GM19193 (cell line): ENCODE measurements around the gene EXOC3.

Source experiments
- POLR2A ChIP-seq: IDR thresholded peaks from 4 replicates; pipeline ENCODE4 v1.6.1; 2011; ENCODE audit not compliant: insufficient read depth, insufficient read length; ENCODE audit errors: extremely low read depth

Gene EXOC3

DNA sequence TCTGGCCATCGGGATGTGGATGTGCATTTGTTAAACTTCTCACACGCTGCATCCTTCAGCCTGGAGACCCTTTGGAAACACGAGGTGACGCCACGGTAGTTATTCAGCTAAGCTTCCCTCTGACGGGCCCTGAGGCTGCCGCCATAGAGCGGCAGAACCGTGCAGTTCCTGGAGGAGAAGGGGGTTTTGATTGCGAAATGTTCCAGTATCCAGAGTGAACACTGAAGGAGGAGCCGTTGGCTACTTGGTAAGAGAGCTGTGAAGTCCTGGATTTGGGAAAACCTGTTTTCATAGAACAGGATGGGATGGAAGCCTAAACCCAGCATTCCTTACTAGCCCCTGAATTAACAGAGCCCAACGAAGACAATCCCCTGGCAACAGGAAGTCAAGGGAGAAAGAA, 23.0 kb upstream of the EXOC3 start:
- no peak for TF ChIP-seq POLR2A

DNA sequence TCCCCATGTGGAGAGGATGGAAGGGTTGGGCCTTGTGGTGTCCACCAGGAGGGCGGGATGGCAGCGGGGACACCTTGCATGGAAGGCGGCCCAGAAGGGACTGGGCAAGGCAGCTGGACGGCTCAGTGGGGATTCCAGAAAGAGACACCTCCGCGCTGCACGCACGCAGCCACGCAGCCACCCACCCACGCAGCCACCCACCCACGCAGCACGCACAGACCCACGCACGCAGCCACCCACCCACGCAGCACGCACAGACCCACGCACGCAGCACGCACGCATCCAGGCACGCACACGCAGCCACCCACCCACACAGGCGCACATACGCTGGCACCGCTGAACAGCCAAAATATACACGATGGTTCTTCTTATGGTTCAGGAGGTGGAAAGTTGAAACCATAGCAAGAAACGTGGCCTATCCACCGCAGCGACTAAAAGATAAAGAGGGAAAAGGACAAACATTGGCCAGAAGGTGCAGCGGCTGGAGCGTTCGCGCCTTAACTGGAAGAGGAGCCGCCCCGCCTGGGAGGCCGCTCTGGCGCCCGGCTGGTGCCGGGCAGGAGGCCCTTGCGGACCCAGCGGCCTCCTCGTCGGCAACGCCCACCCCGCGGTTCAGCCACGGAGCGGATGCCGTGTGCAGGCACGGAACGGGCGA, 22.2 kb upstream of the EXOC3 start:
- no peak for TF ChIP-seq POLR2A

DNA sequence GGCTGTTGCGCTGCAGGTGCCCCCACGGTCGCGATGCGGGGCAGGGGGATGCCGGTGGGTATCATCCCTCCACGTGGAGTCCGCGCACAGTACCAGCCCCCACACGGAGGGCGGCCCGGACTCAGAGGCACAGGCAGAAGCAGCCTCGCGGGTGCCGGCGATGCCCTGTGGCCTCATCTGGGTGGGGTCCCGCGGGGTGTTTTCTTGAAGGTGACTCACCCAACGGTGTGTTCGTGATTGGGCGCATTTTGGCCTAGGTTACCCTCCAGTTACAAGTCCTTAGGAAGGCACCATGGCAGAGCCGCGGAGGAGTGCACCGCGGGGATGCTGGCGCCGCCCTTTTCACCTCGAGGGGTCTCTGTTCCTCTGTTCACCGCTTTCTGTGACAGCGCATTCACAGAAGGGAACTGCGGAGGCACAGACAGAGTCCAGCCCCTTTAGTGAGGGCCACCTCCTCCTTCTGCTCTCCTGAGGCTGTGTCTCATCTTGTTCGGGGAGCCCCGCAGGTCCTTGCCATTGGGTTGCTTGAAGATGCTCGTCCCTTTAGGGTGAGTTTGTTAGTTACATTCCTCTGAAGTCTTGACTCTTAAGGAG, 21.6 kb upstream of the EXOC3 start:
- no peak for TF ChIP-seq POLR2A

DNA sequence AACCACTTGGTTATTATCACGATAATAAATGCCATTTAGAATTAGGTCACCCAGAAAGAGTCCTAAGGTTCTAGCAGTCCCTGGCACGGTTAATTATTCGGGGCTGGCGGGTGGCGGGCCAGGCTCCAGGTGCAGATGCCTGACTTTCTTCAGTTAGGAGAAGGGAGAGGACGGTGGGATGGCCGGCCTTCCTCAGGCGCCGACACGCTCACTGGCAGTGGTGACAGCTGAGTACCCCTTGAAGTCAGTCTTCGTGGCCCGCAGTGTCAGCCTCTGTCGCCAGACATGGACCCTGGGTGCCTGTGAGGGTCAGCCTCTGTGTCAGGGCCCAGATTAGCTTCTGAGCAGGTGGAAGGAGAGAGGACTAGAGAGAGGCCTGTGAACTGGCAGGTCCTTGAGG, 21.1 kb upstream of the EXOC3 start:
- no peak for TF ChIP-seq POLR2A

DNA sequence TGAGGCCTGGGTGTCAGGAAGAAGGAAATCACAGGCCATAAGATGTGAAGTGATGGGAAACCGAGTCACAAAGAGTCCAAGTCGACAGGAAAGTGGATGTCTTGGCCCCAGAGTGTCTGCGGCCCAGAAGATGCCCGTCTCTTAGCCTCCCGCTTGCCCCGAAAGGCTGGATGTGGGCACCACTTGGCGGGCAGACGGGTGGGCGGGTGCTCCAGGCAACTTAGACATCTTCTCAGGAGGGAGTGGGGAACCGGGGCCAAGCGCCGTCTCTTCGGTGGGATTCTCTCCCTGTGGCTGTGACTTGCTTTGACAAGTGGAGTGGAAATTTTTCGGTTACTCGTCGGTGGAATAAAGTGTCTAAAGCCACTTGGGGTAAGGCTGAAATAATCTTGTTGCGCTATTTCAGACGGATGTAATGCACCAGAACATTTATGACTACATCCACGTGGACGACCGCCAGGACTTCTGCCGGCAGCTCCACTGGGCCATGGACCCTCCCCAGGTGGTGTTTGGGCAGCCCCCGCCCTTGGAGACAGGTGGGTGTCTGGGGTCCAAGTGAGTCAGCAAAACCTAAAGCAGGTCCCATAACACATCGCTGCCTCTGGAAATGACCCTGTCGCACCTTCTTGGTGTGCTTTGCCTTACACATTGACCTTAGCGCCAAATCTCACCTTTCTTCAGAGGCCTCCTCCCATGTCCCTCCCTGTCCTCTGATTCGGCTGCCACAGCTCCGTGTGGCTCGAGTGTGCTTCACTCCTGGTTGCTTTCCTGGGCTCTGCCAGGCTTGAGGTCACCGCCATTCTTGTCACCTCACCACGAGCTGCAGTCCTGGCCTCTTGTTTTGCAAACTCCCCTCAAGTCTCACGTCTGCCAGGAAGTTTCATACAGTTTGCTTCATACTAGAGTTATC, 20.4 kb upstream of the EXOC3 start:
- TF ChIP-seq POLR2A = no peak

DNA sequence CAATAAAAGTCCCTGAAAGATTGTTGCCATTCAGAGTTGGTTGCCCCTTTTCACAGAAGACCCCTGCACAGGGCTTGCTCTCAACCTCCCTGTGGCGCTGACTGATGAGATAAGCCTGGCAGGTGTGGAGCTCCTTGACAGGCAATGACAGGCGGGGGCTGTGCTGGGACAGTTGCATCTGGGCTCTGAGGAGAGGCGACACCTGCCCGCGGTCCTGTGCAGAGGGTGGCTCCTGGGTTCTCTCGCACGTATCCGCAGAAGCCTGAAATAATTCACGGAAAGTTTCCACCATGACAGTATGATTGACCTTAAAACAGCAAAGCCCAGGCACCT, 19.8 kb upstream of the EXOC3 start:
- no peak for TF ChIP-seq POLR2A

DNA sequence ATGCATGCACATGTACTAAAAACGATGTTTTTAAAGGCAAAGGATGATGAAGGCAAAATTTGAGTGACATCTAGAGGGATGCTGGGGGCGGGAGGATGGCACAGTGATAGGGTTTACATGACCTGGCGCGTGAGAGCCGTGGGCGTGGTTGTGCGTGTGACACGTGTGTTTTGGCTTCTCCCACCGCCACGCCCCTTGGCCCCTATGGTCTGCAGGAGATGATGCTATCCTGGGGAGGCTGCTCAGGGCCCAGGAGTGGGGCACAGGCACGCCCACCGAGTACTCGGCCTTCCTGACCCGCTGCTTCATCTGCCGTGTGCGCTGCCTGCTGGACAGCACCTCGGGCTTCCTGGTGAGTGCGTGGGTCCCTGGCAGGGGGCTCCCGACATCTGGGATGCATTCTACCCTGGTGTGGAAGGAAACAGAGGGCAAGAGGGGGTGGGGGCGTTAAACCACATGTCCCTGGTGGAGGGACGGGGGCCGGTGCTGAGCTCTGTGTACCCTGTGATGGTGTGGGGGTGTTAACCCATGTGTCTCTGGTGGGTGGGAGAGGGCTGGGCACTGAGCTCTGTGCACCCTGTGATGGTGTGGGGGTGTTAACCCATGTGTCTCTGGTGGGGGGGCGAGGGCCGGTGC, 19.2 kb upstream of the EXOC3 start:
- TF ChIP-seq POLR2A = no peak

DNA sequence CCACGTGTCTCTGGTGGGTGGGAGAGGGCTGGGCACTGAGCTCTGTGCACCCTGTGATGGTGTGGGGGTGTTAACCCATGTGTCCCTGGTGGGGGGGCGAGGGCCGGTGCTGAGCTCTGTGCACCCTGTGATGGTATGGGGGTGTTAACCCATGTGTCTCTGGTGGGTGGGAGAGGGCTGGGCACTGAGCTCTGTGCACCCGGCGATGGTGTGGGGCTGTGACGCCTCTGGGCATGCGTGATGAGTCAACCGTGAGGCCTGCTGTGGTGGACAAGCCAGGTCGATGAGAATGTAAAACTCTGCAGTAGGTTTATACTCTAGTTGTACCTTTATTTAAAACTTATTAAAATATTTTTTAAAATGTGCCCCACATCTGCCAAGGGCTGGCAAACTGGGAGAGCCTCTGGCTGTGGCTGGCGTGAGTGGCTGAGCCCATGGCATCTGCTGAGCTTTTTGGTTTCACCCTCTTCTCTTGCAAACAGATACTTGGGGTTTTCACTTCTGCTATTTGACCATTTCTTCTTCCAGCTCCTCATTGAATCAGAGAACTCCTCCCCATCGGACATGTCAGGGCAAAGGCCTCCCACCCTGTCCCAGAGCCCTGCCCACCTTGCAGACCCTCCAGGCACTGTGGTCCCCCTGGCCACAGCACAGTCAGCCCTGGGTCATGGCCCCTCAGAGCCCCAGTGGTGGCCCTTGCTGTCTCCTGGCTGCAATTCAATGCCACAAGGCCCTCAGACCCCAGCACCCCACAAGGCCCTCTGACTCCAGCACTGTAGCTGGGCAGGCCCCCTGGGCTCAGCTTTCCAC, 18.5 kb upstream of the EXOC3 start:
- TF ChIP-seq POLR2A = peak; percentile 50

DNA sequence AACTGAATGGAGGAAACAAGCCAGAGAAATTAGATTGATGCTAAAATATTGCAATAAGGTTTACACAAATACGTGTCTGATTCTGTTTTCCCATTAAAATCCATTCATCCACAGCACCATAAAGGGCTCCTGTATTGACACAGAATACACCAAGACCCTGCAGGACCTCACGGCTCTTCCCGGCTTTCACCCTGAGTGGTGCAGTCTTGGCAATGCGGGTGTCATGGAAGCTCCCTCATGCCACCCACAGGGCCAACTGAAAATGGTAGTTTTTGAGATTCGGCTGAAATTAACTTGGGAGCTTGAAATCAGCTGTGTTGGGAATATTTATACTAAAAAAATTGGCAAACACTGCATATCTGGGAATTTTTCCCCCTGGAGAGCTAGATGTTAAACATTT, 17.3 kb upstream of the EXOC3 start:
- no peak for TF ChIP-seq POLR2A

DNA sequence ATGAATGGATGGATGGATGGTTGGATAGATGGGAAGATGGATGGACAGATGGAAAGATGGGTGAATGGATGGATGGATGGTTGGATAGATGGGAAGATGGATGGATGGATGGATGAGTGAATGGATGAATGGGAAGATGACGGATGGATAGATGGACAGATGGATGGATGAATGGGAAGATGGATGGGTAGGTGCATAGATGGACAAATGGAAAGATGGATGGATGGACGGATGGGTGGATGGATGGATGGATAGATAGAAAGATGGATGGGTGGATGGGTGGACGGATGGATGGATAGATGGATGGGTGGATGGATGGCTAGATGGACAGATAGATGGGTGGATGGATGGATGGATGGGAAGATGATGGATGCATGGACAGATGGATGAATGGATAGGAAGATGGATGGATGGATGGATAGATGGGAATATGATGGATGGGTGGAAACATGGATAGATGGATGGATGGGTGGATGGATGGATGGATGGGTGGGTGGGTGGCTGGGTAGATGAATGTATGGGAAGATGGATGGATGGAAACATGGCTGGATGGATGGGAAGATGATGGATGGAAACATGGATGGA, 16.5 kb upstream of the EXOC3 start:
- no peak for TF ChIP-seq POLR2A

DNA sequence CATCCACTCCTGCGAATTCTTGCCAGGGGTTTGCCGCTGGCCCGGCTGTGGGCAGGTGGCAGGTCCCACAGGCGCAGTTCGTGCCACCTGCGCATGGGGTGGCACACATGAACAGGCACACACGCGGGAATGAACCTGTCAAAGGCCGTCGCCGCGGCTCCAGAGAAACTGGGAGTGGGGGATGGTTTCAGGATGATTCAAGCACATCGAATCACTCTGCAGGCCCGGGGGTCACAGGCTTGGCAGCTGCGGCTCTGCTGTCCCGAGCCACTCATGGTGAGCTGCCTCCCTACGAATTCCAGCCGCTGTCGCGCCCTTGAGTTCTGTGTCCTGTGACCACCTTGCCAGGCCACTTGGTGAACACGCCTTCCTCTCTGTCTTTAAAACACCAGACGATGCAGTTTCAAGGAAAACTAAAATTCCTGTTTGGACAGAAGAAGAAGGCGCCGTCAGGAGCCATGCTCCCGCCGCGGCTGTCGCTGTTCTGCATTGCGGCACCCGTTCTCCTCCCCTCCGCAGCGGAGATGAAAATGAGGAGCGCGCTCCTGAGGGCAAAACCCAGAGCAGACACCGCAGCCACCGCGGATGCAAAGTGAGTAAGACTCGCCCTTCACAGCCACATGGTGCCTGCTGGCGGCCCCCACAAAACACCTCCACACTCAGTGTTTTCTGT, 15.4 kb upstream of the EXOC3 start:
- TF ChIP-seq POLR2A = no peak

DNA sequence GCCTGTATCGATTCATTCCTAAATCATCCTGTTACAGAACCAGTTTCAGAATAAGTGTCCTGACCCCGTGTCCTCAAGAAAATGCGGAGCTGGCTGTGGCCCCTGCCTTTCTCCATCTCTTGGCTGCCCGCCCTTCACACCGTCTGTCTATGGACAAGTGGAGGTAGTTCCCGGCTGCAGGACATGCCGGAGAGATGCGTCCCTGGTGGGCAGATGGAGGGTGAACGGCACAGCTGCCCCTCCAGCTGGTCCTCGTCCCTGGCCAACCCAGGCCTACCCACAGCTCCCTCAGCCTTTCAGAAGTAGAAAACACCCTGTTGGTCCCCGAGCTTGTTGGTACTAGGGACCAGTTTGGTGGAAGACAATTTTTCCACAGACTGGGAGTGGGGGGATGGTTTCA, 14.8 kb upstream of the EXOC3 start:
- no peak for TF ChIP-seq POLR2A

DNA sequence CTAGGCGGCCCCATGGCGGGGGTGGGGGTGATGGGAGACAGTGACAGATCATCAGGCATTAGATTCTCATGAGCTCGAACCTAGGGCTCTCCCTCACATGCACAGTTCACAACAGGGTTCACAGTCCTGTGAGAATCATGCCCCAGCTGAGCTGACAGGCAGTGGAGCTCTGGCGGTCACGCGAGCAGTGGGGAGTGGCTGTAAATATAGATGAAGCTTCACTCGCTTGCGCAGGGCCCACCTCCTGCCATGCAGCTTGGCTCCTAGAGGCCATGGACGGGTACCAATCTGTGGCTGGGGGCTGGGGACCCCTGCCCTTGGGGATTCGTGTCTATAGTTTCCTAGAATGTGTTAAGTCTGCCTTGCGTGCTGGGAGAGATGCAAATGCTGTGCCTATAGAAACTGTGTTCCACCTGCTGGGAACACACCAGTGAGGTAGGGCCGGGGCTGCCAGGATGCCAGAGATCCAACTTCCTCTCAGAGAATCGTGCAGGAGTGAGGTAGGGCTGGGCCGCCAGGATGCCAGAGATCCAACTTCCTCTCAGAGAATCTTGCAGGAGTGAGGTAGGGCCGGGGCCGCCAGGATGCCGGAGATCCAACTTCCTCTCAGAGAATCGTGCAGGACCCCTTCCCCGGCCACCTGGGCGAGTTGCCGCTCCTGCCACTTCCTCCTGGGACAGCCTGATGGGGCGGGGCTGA, 14.1 kb upstream of the EXOC3 start:
- TF ChIP-seq POLR2A = no peak

DNA sequence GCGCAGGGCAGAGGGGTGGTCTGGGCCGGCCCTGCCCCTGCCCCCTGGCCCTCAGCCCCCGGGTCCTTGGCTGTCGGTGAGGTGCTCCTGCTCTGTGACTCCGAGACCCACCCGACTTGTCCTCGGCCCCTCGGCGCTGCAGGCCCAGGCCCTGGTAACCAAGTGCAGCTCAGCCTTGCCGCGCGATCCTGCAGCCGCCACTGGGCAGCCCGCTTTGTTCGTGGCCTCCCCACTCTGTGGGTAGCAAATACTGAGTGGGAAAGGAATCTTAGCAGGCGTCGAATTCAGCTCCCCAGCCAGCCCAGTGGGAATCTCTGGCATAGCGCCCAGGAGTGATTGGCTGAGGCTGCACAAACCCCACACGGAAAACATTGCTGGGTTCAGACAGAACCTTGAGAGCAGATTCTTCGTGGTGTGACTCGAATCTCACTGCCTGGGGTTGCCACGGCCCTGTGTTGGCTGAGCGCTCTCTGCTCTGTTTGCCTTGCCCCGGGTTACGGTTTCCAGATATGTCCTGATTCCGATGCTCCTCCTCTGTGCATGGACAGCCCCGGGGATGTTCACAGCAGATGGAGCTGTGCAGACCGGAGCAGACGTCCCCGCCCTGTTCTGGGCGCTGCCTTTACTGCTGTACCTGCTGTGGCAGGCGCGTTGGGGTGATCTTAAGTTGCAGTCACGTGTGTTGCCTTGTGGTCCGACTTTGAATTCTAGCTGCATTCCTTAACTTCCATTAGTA, 13.4 kb upstream of the EXOC3 start:
- no peak for TF ChIP-seq POLR2A
